K562 (cell line): Measurements from ENCODE around the gene NFE2. TPM values are rescaled to one million over a fixed set of nuclear protein-coding genes. Genes with fewer than 3 reads are reported as not detected.

Source experiments
- CBFA2T3 ChIP-seq: fragments of 450-650 bp; IDR thresholded peaks from 2 replicates; pipeline ENCODE4 v1.6.1; 2017
- CREB3 ChIP-seq: fragments of 450-650 bp; conservative IDR thresholded peaks from 2 replicates; pipeline ENCODE4 v1.6.1; 2016; ENCODE audit warnings: missing genetic modification characterization, low read depth, mild to moderate bottlenecking, missing compliant biosample characterization, moderate library complexity
- EP400 ChIP-seq: fragments of 450-650 bp; IDR thresholded peaks from 2 replicates; pipeline ENCODE4 v1.6.1; 2017; ENCODE audit warnings: antibody characterized with exemption, mild to moderate bottlenecking, moderate library complexity
- ESRRA ChIP-seq: fragments of 450-650 bp; IDR thresholded peaks from 2 replicates; pipeline ENCODE4 v1.6.1; 2014; ENCODE audit warnings: low read depth, mild to moderate bottlenecking, moderate library complexity, borderline replicate concordance
- HDAC2 ChIP-seq: fragments of 450-650 bp; IDR thresholded peaks from 2 replicates; pipeline ENCODE4 v1.6.1; 2016; ENCODE audit warnings: mild to moderate bottlenecking
- HINFP ChIP-seq: fragments of 450-650 bp; conservative IDR thresholded peaks from 2 replicates; pipeline ENCODE4 v1.6.1; 2016; ENCODE audit warnings: missing genetic modification characterization, low read depth, mild to moderate bottlenecking, control low read depth, missing compliant biosample characterization
- HOXB6 ChIP-seq: fragments of 250-450 bp; sonication (Bioruptor Pico); IDR thresholded peaks from 2 replicates; pipeline ENCODE4 v1.5.1; 2022; ENCODE audit warnings: mild to moderate bottlenecking, borderline replicate concordance
- MAX ChIP-seq: sonication (generic); formaldehyde crosslinking; IDR thresholded peaks from 2 replicates; pipeline ENCODE4 v1.9.0; 2022; ENCODE audit warnings: mild to moderate bottlenecking, missing genetic modification reagents
- MBD1 ChIP-seq: fragments of 250-450 bp; sonication (Bioruptor Pico); IDR thresholded peaks from 2 replicates; pipeline ENCODE4 v1.8.0; 2022; ENCODE audit warnings: inconsistent platforms
- NFRKB ChIP-seq: fragments of 450-650 bp; IDR thresholded peaks from 2 replicates; pipeline ENCODE4 v1.6.1; 2016; ENCODE audit warnings: low read depth
- NFYB ChIP-seq: IDR thresholded peaks from 2 replicates; pipeline ENCODE4 v1.6.1; 2011; ENCODE audit warnings: mild to moderate bottlenecking, moderate library complexity; ENCODE audit not compliant: insufficient read length; ENCODE audit errors: extremely low read depth
- NR2C2 ChIP-seq, 2 experiments: fragments of 200-800 bp in 1 of 2; sonication (Bioruptor generic) in 1 of 2; sonication (generic) in 1 of 2; formaldehyde crosslinking in 1 of 2; IDR thresholded peaks; 2 replicates each; pipeline versions ENCODE4 v1.6.1 to v1.8.0; 2016 to 2022; ENCODE audit warnings: mild to moderate bottlenecking in 1 of 2, missing compliant biosample characterization in 1 of 2, missing genetic modification characterization in 1 of 2, missing genetic modification reagents in 1 of 2
- RFX1 ChIP-seq: fragments of 450-650 bp; IDR thresholded peaks from 2 replicates; pipeline ENCODE4 v1.6.1; 2016; ENCODE audit warnings: mild to moderate bottlenecking, moderate library complexity
- SAP30 ChIP-seq: fragments of 200-600 bp; sonication (generic); IDR thresholded peaks from 2 replicates; pipeline ENCODE4 v1.6.1; 2012; ENCODE audit warnings: borderline replicate concordance, low read depth, mild to moderate bottlenecking, moderate library complexity, low read length, control low read depth, inconsistent platforms; ENCODE audit not compliant: insufficient read depth, poor library complexity, severe bottlenecking
- SIN3B ChIP-seq: fragments of 450-650 bp; IDR thresholded peaks from 2 replicates; pipeline ENCODE4 v1.6.1; 2017; ENCODE audit warnings: low read depth, mild to moderate bottlenecking, moderate library complexity
- SP2 ChIP-seq: IDR thresholded peaks from 2 replicates; pipeline ENCODE4 v1.6.1; 2011; ENCODE audit warnings: mild to moderate bottlenecking, low read depth, low read length, moderate library complexity; ENCODE audit not compliant: poor library complexity, severe bottlenecking; ENCODE audit errors: extremely low read depth
- STAT5B ChIP-seq: fragments of 250-450 bp; sonication (Bioruptor Pico); IDR thresholded peaks from 2 replicates; pipeline ENCODE4 v1.8.0; 2021; ENCODE audit warnings: mild to moderate bottlenecking, inconsistent platforms
- TAL1 ChIP-seq: fragments of 450-650 bp; IDR thresholded peaks from 2 replicates; pipeline ENCODE4 v1.6.1; 2016; ENCODE audit warnings: mild to moderate bottlenecking
- TEAD2 ChIP-seq: fragments of 450-650 bp; IDR thresholded peaks from 2 replicates; pipeline ENCODE4 v1.6.1; 2016; ENCODE audit warnings: missing genetic modification characterization, control low read depth, missing compliant biosample characterization
- ZBTB43 ChIP-seq: sonication (generic); formaldehyde crosslinking; IDR thresholded peaks from 2 replicates; pipeline ENCODE4 v1.8.0; 2023; ENCODE audit warnings: mild to moderate bottlenecking, missing genetic modification reagents
- ZFP1 ChIP-seq: fragments of 450-650 bp; formaldehyde crosslinking; IDR thresholded peaks from 2 replicates; pipeline ENCODE4 v1.4.0; 2020; ENCODE audit warnings: mild to moderate bottlenecking, mixed read lengths
- ZNF57 ChIP-seq: fragments of 450-650 bp; formaldehyde crosslinking; IDR thresholded peaks from 2 replicates; pipeline ENCODE4 v1.4.0; 2020; ENCODE audit warnings: mild to moderate bottlenecking, moderate library complexity
- ZNF79 ChIP-seq: fragments of 250-450 bp; sonication (Bioruptor Pico); IDR thresholded peaks from 2 replicates; pipeline ENCODE4 v1.4.0; 2020; ENCODE audit warnings: low read depth, mild to moderate bottlenecking, moderate library complexity
- polyA plus RNA-seq, 8 experiments: library from polyadenylated mRNA; depleted of rRNA in 4 of 8; stranded (reverse) in 5 of 8; unstranded in 3 of 8; fragments of >200 nt; fragmentation: Nextera tagmentation in 2 of 8; fragmentation: Illumina TruSeq in 1 of 8; extraction: Ambion mirVana in 2 of 8; extraction: Trizol in 1 of 8; gene quantifications; 2 replicates each; pipeline versions ENCODE4 v1.2.1 to v1.2.3, GENCODE V29; 2011 to 2014; ENCODE audit warnings: inconsistent platforms in 1 of 8, missing spikeins in 1 of 8
- total RNA-seq, 7 experiments: library from RNA; depleted of rRNA in 6 of 7; stranded (reverse); fragments of >200 nt in 6 of 7; fragmentation: Illumina TruSeq in 2 of 7; extraction: Trizol in 2 of 7; gene quantifications; 2 replicates each; pipeline versions ENCODE4 v1.2.1 to v1.2.3, GENCODE V29; 2011 to 2021; ENCODE audit warnings: low replicate concordance in 1 of 7

The NFE2 gene
- total and polyA plus RNA-seq, 9 of the 15 experiments (the other 6 are each of a cell fraction or from before 2014, with no cell fraction given), result 12.3 to 282 (median 208) TPM

- TF ChIP-seq SP2 (no peak), HDAC2 (peak; percentile 60; the same call in 1 of the 2 replicates), NFRKB (peak; percentile 95), MAX (peak; percentile 86), HINFP (tag) (no peak), ZFP1 (CRISPR knock-in tag) (no peak), CBFA2T3 (peak; percentile 48; the same call in 1 of the 2 replicates), ZNF57 (CRISPR knock-in tag) (no peak), RFX1 (no peak), SIN3B (no peak), TAL1 (0 out of 2 replicates have a peak, but pooled peaks have one; percentile 3), MBD1 (CRISPR knock-in tag) (no peak), SAP30 (peak; percentile 15), TEAD2 (tag) (no peak), ZNF79 (CRISPR knock-in tag) (no peak), ZBTB43 (CRISPR knock-in tag) (no peak), STAT5B (CRISPR knock-in tag) (no peak), NFYB (no peak), EP400 (no peak), CREB3 (tag) (no peak), HOXB6 (CRISPR knock-in tag) (no peak), NR2C2 (CRISPR knock-in tag; IDR thresholded peaks at IDR 0.05) (peak; percentile 75), NR2C2 (tag; IDR thresholded peaks at IDR 0.05) (peak; percentile 82), ESRRA (peak; percentile 82; the same call in 1 of the 2 replicates)
Observed at GRCh38 chr12:54300732-54301427, at the start of gene NFE2 (continued).
